Measurements from ENCODE around the gene LRRC1. TPM values are rescaled to one million over a fixed set of nuclear protein-coding genes. Genes with fewer than 3 reads are reported as not detected.
A peak's percentile ranks its signal among the peaks of the same experiment; 100 is the strongest.

Gene LRRC1
- total RNA-seq, 4 donors from 2014 or later, result 10.4 to 13.0 (median 12.6) TPM

- no peaks in the 10 kb centered on the region for H3K27me3 ChIP-seq
- intact Hi-C loops (cut with DNase I), result loop anchor here (1.0 to 10.0 kb wide), 6 partner anchors 67 to 799 kb away; partner anchors contain the start of genes GCLC and GSTA4
- peaks cover 16 to 37% (median 32%) of the 10 kb centered on the region in 4 donors for H3K4me1 ChIP-seq
- no peaks in the 10 kb centered on the region for H3K36me3 ChIP-seq
- peak overlapping the region; percentile 77 to 96 (median 88) for H3K4me3 ChIP-seq
- TF ChIP-seq POLR2AphosphoS5 (IDR thresholded peaks at IDR 0.05) (peak in 1 of 2 donors; percentile 3), POLR2A (IDR thresholded peaks at IDR 0.05; ENCODE audit: low read depth) (no peak), EP300 (IDR thresholded peaks at IDR 0.05) (no peak)
- TF ChIP-seq, protein P1, sequence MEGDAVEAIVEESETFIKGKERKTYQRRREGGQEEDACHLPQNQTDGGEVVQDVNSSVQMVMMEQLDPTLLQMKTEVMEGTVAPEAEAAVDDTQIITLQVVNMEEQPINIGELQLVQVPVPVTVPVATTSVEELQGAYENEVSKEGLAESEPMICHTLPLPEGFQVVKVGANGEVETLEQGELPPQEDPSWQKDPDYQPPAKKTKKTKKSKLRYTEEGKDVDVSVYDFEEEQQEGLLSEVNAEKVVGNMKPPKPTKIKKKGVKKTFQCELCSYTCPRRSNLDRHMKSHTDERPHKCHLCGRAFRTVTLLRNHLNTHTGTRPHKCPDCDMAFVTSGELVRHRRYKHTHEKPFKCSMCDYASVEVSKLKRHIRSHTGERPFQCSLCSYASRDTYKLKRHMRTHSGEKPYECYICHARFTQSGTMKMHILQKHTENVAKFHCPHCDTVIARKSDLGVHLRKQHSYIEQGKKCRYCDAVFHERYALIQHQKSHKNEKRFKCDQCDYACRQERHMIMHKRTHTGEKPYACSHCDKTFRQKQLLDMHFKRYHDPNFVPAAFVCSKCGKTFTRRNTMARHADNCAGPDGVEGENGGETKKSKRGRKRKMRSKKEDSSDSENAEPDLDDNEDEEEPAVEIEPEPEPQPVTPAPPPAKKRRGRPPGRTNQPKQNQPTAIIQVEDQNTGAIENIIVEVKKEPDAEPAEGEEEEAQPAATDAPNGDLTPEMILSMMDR (IDR thresholded peaks at IDR 0.05), result peak; percentile 41 to 64 (median 46)
- H3K27ac ChIP-seq (replicated peaks in 1 of 4), result peak overlapping the region; percentile 76 to 88 (median 83)
- no peaks in the 10 kb centered on the region for H3K9me3 ChIP-seq
- DNase-seq (ENCODE audit: extremely low spot score), result no peak
- WGBS, result 0% methylated on average over 18 of the region's 27 CpGs
These were observed 577 bp upstream of the LRRC1 start for GRCh38 chr6:53794137-53794719.

GRCh38 chr6:53795340-53795701, 516 bp downstream of the LRRC1 start:
- intact Hi-C loops (cut with DNase I), result loop anchor here (10.0 kb wide), 4 partner anchors 99 to 801 kb away; partner anchors contain the start of genes GCLC and GSTA4
- H3K27ac ChIP-seq (replicated peaks in 1 of 4), result peak overlapping the region; percentile 76 to 88 (median 83)
- peak overlapping the region; percentile 77 to 96 (median 88) for H3K4me3 ChIP-seq
- H3K9me3 ChIP-seq, result no peaks in the 10 kb centered on the region
- peaks cover 16 to 37% (median 32%) of the 10 kb centered on the region in 4 donors for H3K4me1 ChIP-seq
- WGBS, result under 1% methylated on average over 18 of the region's 21 CpGs
- no peak for DNase-seq (ENCODE audit: extremely low spot score)
- no peaks in the 10 kb centered on the region for H3K27me3 ChIP-seq
- no peak for TF ChIP-seq EP300 (IDR thresholded peaks at IDR 0.05)
- no peak for TF ChIP-seq POLR2A (IDR thresholded peaks at IDR 0.05; ENCODE audit: low read depth)
- TF ChIP-seq, protein P1 (IDR thresholded peaks at IDR 0.05), result no peak
- TF ChIP-seq POLR2AphosphoS5 (IDR thresholded peaks at IDR 0.05), result no peak
- H3K36me3 ChIP-seq, result no peaks in the 10 kb centered on the region

- peaks cover 16 to 37% (median 32%) of the 10 kb centered on the region in 4 donors for H3K4me1 ChIP-seq
- H3K9me3 ChIP-seq, result no peaks in the 10 kb centered on the region
- H3K36me3 ChIP-seq, result no peaks in the 10 kb centered on the region
- no peaks in the 10 kb centered on the region for H3K27me3 ChIP-seq
- intact Hi-C loops (cut with DNase I), result loop anchor here (10.0 kb wide), 4 partner anchors 99 to 801 kb away; partner anchors contain the start of genes GCLC and GSTA4
- TF ChIP-seq POLR2AphosphoS5 (IDR thresholded peaks at IDR 0.05) (no peak), POLR2A (IDR thresholded peaks at IDR 0.05; ENCODE audit: low read depth) (no peak), EP300 (IDR thresholded peaks at IDR 0.05) (peak; percentile 3)
- TF ChIP-seq, protein P1 (IDR thresholded peaks at IDR 0.05), result no peak
- 21% methylated on average over 10 of the region's 47 CpGs for WGBS
- no peak for DNase-seq (ENCODE audit: extremely low spot score)
- peak overlapping the region; percentile 76 to 88 (median 83) for H3K27ac ChIP-seq (replicated peaks in 1 of 4)
- H3K4me3 ChIP-seq, result peak overlapping the region; percentile 77 to 96 (median 88)
These were observed 1.1 kb downstream of the LRRC1 start for GRCh38 chr6:53795702-53796450.

DNA sequence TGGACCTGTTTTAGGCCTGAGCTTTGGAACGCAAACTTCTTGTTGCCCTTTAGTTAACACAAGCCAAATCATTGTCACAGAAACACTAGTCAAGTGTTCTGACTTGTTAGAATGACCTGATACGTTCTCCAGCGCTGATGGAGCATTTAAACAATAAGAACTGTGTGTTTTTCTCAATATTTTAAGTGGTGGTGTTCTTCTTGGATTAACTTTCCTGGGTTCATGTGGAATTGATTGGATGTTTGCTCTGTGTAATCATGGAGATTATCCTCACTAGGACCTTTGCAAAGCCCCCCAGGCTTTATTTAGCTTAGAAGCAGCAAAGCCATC, 1.6 kb downstream of the LRRC1 start:
- Histone ChIP-seq H3K4me1 (peaks cover 16 to 37% (median 32%) of the 10 kb centered on the region in 4 donors), H3K4me3 (peak overlapping the region; percentile 77 to 96 (median 88)), H3K27me3 (no peaks in the 10 kb centered on the region), H3K27ac (replicated peaks in 1 of 4) (peak overlapping the region; percentile 76 to 88 (median 83)), H3K36me3 (no peaks in the 10 kb centered on the region), H3K9me3 (no peaks in the 10 kb centered on the region)
- DNase-seq (ENCODE audit: extremely low spot score), result no peak
- 26% methylated on average over 2 of the region's 3 CpGs for WGBS
- TF ChIP-seq POLR2AphosphoS5 (IDR thresholded peaks at IDR 0.05) (no peak), POLR2A (IDR thresholded peaks at IDR 0.05; ENCODE audit: low read depth) (no peak), EP300 (IDR thresholded peaks at IDR 0.05) (no peak)
- TF ChIP-seq, protein P1 (IDR thresholded peaks at IDR 0.05), result no peak
- intact Hi-C loops (cut with DNase I), result loop anchor here (10.0 kb wide), 4 partner anchors 98 to 802 kb away; partner anchors contain the start of genes GCLC and GSTA4

All from esophagus muscularis mucosa (tissue), 4 donors.